Hematopoietic multipotent progenitor cell treated with erythropoietin and hydrocortisone succinate and interleukin-3 and kit ligand, for 17 days (in vitro differentiated cells): ENCODE measurements around the gene TECPR2.

Experiments used
- DNase-seq: peaks from one replicate; pipeline ENCODE4 v3.0.0-alpha.2; 2015; ENCODE audit warnings: low spot score

The TECPR2 gene

GRCh38 chr14:102469261-102469660 lies 106.5 kb downstream of the TECPR2 start:
- no peak for DNase-seq

GRCh38 chr14:102471921-102472790 lies 109.4 kb downstream of the TECPR2 start:
- DNase-seq: no peak

- no peak for DNase-seq
Observed at GRCh38 chr14:102472791-102473150, 110.0 kb downstream of the TECPR2 start.

- no peak for DNase-seq
Observed at GRCh38 chr14:102473559-102473958, 110.8 kb downstream of the TECPR2 start.

- DNase-seq: no peak
Observed at GRCh38 chr14:102474934-102475333, 112.2 kb downstream of the TECPR2 start.

- DNase-seq: no peak
Observed at GRCh38 chr14:102479107-102479506, 116.4 kb downstream of the TECPR2 start.

- no peak for DNase-seq
Observed at GRCh38 chr14:102479777-102480176, 117.0 kb downstream of the TECPR2 start.

GRCh38 chr14:102481371-102481770 lies 118.6 kb downstream of the TECPR2 start:
- DNase-seq: no peak

- DNase-seq: no peak
Observed at GRCh38 chr14:102481791-102482238, 119.1 kb downstream of the TECPR2 start.

GRCh38 chr14:102484316-102484715 lies 121.6 kb downstream of the TECPR2 start:
- DNase-seq: no peak

- no peak for DNase-seq
Observed at GRCh38 chr14:102485693-102486512, 123.2 kb downstream of the TECPR2 start.

- no peak for DNase-seq
Observed at GRCh38 chr14:102486513-102487203, 123.9 kb downstream of the TECPR2 start.

- DNase-seq: no peak
Observed at GRCh38 chr14:102487204-102487577, 124.5 kb downstream of the TECPR2 start.

- DNase-seq: no peak
Observed at GRCh38 chr14:102490456-102490855, 127.7 kb downstream of the TECPR2 start.

GRCh38 chr14:102491366-102491765 lies 128.6 kb downstream of the TECPR2 start:
- no peak for DNase-seq

- no peak for DNase-seq
Observed at GRCh38 chr14:102491786-102492530, 129.2 kb downstream of the TECPR2 start.

- no peak for DNase-seq
Observed at GRCh38 chr14:102492531-102492910, 129.8 kb downstream of the TECPR2 start.

GRCh38 chr14:102493096-102493495 lies 130.4 kb downstream of the TECPR2 start:
- no peak for DNase-seq

GRCh38 chr14:102493585-102493984 lies 130.8 kb downstream of the TECPR2 start:
- no peak for DNase-seq

GRCh38 chr14:102495491-102496330 lies 133.0 kb downstream of the TECPR2 start:
- no peak for DNase-seq

- no peak for DNase-seq
Observed at GRCh38 chr14:102496331-102496691, 133.6 kb downstream of the TECPR2 start.
